BE2C (cell line): ENCODE results near the gene PARD3.

ENCODE experiments used
- DNase-seq: peaks from one replicate; pipeline ENCODE4 v3.0.0-alpha.2; 2020
- H3K27me3 ChIP-seq: fragments of 250-450 bp; sonication (Bioruptor Pico); 2 replicates; pipeline ENCODE4 v1.5.1; 2020; ENCODE audit warnings: mild to moderate bottlenecking
- H3K36me3 ChIP-seq: fragments of 250-450 bp; sonication (Bioruptor Pico); 2 replicates; pipeline ENCODE4 v1.5.1; 2020; ENCODE audit warnings: mild to moderate bottlenecking
- H3K4me1 ChIP-seq: fragments of 250-450 bp; sonication (Bioruptor Pico); 2 replicates; pipeline ENCODE4 v1.5.1; 2020
- H3K4me3 ChIP-seq: 2 replicates; pipeline ENCODE4 v1.5.1; 2011; ENCODE audit warnings: low read depth, low read length
- H3K9me3 ChIP-seq: fragments of 250-450 bp; sonication (Bioruptor Pico); 2 replicates; pipeline ENCODE4 v1.5.1; 2020
- CTCF ChIP-seq: IDR thresholded peaks from 2 replicates; pipeline ENCODE4 v1.5.1; 2012; ENCODE audit warnings: mild to moderate bottlenecking, low read depth, low read length

PARD3 gene

GRCh38 chr10:34637418-34637911 is 177.6 kb downstream of the PARD3 start:
- peak; percentile 69 for DNase-seq
- TF ChIP-seq CTCF: peak; percentile 98
- H3K4me3 ChIP-seq: no peak overlapping the region
- H3K27me3 ChIP-seq: no peaks in the 10 kb centered on the region
- H3K4me1 ChIP-seq: peaks cover 3% of the 10 kb centered on the region; the same call in 1 of the 2 replicates
- H3K36me3 ChIP-seq: no peaks in the 10 kb centered on the region
- H3K9me3 ChIP-seq: no peaks in the 10 kb centered on the region

GRCh38 chr10:34635111-34635510 is 180.0 kb downstream of the PARD3 start:
- H3K9me3 ChIP-seq: no peaks in the 10 kb centered on the region
- peaks cover 3% of the 10 kb centered on the region; the same call in 1 of the 2 replicates for H3K4me1 ChIP-seq
- no peak overlapping the region for H3K4me3 ChIP-seq
- TF ChIP-seq CTCF: no peak
- no peaks in the 10 kb centered on the region for H3K36me3 ChIP-seq
- no peak for DNase-seq
- H3K27me3 ChIP-seq: no peaks in the 10 kb centered on the region

- Histone ChIP-seq H3K27me3 (no peaks in the 10 kb centered on the region), H3K36me3 (no peaks in the 10 kb centered on the region), H3K9me3 (no peaks in the 10 kb centered on the region), H3K4me1 (peaks cover 8% of the 10 kb centered on the region), H3K4me3 (no peak overlapping the region)
- DNase-seq: no peak
- TF ChIP-seq CTCF: no peak
Observed at GRCh38 chr10:34633374-34633773, 181.7 kb downstream of the PARD3 start.

GRCh38 chr10:34629084-34629483 is 186.0 kb downstream of the PARD3 start:
- Histone ChIP-seq H3K4me1 (peaks cover 13% of the 10 kb centered on the region), H3K36me3 (no peaks in the 10 kb centered on the region), H3K27me3 (no peaks in the 10 kb centered on the region), H3K9me3 (no peaks in the 10 kb centered on the region), H3K4me3 (no peak overlapping the region)
- no peak for DNase-seq
- TF ChIP-seq CTCF: no peak

- Histone ChIP-seq H3K4me1 (peaks cover 13% of the 10 kb centered on the region), H3K9me3 (no peaks in the 10 kb centered on the region), H3K4me3 (no peak overlapping the region), H3K36me3 (no peaks in the 10 kb centered on the region), H3K27me3 (no peaks in the 10 kb centered on the region)
- peak; percentile 84 for DNase-seq
- no peak for TF ChIP-seq CTCF
Observed at GRCh38 chr10:34628174-34628796, 186.8 kb downstream of the PARD3 start.

GRCh38 chr10:34627741-34628140 is 187.4 kb downstream of the PARD3 start:
- no peaks in the 10 kb centered on the region for H3K27me3 ChIP-seq
- no peak overlapping the region for H3K4me3 ChIP-seq
- DNase-seq: no peak
- H3K9me3 ChIP-seq: no peaks in the 10 kb centered on the region
- no peak for TF ChIP-seq CTCF
- H3K36me3 ChIP-seq: no peaks in the 10 kb centered on the region
- peaks cover 13% of the 10 kb centered on the region for H3K4me1 ChIP-seq
